Lower leg skin (tissue), 3 donors: Measurements from ENCODE around the gene SERINC5.

Source experiments
- CTCF ChIP-seq, 3 donors: fragments of 450-650 bp; IDR thresholded peaks; one replicate each; pipeline ENCODE4 v1.5.1; 2016; ENCODE audit warnings: antibody characterized with exemption in 3 of 3, mild to moderate bottlenecking in 3 of 3, moderate library complexity in 2 of 3
- POLR2A ChIP-seq, 2 donors: fragments of 450-650 bp; IDR thresholded peaks; one replicate each; pipeline ENCODE4 v1.6.1; 2016 to 2017; ENCODE audit warnings: antibody characterized with exemption in 2 of 2, mild to moderate bottlenecking in 1 of 2, moderate library complexity in 1 of 2

- TF ChIP-seq CTCF (IDR thresholded peaks at IDR 0.05): no peak
- TF ChIP-seq POLR2A (IDR thresholded peaks at IDR 0.05): no peak
These were observed 42.4 kb downstream of the SERINC5 start for GRCh38 chr5:80213466-80213865.
